Brain pericyte (primary cell): Measurements from ENCODE around the gene JAZF1.

ENCODE experiments used
- DNase-seq: peaks from one replicate; pipeline ENCODE4 v3.0.0-alpha.2; 2012; ENCODE audit warnings: low read depth, low spot score

JAZF1 gene

DNA sequence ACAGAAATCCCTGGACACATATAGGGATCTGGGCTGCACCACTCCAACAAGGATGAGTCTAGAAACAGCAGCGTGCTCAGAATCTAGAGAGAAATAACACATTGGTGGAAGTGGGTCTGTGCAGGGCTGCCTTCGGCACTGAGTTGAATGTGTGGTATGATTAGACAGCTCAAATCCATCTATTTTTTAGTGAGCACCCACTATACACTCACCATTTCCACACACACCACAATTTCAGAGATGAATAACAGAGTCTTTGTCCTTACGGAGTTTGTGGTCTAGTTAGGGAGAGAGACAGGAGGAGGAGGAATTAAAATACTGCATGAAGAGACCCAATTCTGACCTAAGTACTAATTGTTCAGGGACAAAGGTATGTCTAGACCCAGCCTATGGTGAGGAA is 44.2 kb downstream of the JAZF1 start:
- no peak for DNase-seq

DNA sequence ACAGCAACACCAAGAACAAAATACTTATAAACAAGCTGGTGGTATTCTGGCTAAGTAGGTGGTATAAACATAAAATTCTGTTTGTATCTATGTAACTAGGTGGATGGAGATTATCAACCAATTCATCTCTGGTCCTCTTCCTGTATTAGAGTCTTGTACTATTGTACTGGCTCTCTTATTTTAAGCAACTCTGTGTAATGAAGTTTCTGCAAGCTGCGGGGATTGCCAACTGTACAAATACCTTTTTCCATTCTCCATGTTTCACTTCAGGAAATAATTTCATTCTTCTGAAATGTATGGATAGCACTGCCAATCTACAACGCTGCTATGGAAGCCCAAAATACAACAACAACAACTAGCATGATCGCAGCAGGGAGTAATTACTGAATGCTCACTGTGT is 44.8 kb downstream of the JAZF1 start:
- DNase-seq, result no peak

DNA sequence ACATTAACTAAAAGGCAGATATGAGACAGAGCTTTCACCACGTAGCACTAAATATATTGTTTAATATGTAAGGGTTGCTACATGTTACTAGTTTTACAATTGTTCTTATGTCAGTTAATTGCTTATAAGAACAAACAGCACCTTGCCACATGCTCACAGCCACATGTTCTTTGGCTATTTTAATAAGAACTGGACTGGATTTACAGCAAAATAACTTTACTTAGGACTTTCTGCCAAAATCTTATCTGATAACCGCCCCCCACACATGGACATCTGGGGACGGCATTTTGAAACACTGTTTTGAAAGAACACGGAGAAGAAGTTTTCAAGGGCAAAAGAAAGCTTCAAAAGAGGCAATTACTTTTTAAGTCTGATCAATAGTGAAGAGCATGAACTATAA is 45.3 kb downstream of the JAZF1 start:
- DNase-seq, result no peak

DNA sequence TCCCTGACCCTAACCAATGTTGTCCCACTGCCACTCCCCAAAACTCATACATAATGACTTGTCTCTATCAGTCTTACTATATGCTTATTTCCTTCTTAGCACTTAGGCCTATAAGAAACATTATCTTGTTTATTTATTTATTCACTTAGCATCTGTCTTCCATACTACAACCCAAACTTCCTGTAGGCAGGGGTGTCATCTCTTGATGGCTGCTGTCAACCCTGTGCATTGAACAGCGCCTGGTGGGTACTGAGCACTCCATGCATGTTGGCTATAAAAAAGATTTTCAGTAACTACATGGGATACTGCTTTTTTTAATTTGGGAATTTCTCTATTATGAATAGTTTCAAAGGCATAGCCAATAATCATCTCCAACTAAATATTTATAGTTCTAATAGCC is 46.7 kb downstream of the JAZF1 start:
- DNase-seq, result no peak

DNA sequence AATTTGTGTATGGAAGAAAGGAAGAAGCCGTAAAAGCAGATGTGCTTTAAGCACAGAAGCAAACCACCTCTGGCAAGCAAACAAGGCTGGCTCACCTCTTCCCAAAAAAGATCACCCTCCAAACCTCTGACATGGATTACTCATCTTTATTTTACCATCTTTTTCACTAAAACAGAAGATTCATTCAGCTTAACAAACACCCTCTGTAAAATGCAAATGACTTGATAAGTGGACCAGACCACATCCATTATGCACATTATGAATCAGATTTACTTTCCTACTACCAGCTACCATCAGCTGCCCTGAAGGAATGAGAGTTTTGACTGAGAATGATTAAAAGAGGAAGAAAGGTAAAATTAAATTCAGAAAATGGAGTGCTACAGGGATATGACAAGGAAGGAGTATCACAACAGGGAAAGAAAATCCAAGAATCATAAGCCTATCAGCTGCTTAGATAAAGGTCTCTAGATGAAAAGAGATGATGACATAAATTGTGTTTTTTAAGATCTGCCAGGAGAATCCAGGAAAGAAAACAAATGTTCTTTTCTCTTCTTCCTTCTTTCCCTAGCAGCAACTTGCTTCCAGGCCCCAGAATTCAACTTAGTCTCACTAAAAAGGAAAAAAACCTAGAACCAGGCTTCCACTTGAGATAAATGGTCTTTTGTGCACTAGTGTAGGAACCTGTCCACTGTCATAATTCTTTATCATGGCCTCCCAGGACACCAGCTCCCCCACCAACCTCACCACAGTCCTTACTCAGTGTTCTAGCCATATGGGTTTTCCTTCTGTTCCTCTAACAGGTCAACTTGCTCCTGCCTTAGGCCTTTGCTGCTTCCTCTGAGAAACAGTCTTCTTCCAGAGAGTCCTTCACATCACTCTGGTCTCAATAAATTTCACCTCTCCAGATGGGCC is 47.4 kb downstream of the JAZF1 start:
- no peak for DNase-seq

GRCh38 chr7:28130277-28130676 is 50.3 kb downstream of the JAZF1 start:
- no peak for DNase-seq

DNA sequence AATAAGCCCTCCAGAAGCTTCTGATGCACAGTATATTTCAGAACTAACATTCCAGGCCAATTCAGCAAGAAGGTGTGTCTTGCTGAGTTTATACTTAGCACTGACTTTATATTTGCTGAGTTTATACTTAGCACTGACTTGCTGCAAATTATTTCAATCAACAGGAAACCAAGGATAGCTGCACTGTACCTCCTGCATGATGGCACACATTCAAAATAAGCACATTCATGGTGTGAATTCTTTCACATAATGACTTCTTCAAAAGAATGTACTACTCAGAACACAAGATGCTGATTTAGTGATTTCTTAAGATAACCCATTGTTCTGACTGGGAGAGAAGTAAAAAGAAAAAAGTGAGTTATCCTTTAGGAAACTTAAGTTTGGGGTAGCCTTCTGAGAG is 52.0 kb downstream of the JAZF1 start:
- no peak for DNase-seq

- no peak for DNase-seq
These were observed 54.1 kb downstream of the JAZF1 start for GRCh38 chr7:28126410-28127041.

DNA sequence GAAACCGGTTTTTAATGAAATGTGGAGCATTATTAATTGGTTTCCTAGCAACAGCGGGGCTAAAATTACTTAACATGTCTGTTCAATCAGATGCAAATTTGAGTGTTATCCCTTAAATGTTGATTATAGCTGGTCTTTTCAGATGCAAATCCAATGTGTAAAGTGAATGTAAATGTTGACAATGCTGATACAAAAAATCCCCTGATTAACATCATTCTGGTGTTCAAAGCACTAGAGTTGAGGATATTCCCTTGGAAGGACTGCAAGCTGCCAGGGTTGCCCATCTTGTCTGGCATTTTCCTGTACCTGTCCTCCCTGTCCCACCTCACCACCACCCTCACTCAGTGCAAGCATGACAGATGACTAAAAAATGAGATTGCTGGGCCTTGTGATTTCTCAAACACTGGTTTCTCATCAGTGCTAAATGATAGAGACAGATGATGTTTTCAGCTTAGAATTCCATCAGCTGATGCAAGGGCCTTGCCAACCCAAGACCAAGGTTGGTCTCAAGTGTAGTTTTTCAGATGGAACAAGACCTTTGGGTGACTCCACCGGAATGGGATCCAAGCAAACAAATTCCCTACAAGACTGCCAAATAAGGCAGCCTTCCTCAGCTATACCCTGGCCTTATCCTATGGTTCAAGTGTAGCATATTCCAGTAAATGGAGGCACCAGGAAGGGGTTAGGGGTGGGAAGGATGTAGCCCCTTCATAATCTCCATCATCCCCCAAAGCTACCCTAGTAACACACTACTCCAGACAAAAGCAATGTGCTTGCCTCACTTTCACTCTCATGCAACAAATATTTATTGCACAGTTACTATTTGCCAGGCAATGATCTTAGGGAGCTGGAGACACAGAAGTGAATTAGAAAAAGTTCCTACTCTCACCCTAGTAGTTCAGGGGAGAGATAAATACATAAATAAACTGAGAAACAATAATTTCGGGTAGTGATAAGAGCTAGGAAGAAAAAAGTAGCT is 54.9 kb downstream of the JAZF1 start:
- no peak for DNase-seq

DNA sequence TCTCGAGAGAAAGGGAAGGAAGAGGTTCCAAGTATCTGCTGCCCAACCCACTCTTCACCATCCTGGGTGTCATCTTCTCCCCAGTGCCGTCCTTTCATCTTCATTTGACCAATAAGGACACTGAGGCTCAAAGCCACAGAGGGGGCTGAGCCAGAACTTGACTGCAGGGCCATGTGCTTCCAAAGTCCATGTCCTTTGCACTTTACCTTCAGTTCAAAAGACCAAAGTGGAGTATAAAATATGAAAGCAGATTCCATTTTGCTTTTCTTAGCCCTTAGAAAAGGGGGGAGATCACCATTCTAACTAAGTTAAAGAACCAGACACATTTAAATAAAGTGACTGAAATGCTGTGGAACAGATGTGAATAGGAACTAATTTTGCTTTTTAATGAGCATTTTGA is 56.2 kb downstream of the JAZF1 start:
- DNase-seq, result no peak

- no peak for DNase-seq
These were observed 56.8 kb downstream of the JAZF1 start for GRCh38 chr7:28123752-28124151.

DNA sequence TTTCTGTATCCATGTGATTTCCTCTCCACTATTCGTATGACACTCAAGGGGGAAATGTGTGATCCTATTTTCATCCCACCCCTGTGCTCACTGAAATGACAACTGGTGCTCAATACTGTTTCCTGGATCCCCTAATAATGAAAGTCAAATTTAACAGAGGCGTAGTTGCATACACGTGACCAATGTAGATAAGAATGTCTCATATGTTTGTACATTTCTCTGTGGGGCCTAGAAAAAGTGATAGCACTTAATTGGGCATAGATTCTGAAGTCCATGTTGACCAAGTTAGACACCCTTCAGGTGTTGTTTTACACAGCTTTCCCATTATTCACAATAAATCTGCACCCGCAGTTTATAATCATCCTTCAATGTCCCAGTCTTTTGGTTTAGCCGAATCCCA is 59.1 kb downstream of the JAZF1 start:
- no peak for DNase-seq

GRCh38 chr7:28116041-28116440 is 64.6 kb downstream of the JAZF1 start:
- DNase-seq, result no peak

DNA sequence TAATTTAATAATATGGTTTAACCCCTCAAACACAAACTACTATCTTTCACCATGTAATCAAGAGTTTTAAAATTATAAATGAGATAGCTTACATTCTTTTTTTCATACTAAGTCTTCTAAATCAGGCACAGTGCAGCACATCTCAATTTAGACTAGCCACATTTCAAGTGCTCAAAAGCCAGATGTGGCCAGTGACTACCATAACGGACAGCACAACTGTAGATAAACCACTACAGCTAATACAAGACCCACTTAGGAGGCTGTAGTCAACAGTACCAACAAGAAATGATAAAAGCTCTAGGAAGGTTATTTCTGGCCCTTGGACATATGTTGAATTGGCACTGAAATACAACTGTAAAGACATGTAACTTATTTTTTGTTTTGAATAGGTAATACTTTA is 65.3 kb downstream of the JAZF1 start:
- no peak for DNase-seq

- no peak for DNase-seq
These were observed 66.5 kb downstream of the JAZF1 start for GRCh38 chr7:28114056-28114455.

DNA sequence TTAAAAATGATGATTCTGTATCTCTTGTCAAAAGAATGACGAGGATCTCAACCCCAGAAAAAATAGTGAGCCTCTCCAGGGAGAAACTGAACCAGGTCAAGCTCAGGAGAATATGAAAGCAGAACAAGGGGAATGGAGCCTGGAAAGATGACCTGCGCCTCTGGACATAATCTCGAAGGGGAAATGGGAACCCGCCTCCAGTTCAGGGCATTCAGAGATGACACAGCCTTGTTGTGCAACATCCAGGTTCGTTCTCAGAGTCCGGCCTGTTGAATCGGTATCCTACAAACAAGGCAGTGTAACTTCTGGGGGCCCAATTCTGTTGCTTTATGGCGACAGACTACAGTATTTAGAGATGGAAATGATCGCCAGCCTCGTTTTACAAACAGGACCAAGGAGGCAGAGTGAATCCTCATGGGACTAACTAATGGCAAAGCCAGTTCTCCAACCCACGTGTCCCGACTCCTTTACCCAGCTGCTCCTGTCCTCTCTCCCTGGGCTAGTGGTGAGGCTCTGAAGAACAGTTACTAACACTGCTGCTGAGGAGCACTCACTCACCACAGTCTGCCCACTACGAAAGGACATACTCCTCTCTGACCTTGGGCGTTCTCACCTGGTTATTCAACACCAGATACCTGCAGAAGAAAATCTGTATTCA is 67.6 kb downstream of the JAZF1 start:
- no peak for DNase-seq

GRCh38 chr7:28112467-28112866 is 68.1 kb downstream of the JAZF1 start:
- DNase-seq, result no peak

DNA sequence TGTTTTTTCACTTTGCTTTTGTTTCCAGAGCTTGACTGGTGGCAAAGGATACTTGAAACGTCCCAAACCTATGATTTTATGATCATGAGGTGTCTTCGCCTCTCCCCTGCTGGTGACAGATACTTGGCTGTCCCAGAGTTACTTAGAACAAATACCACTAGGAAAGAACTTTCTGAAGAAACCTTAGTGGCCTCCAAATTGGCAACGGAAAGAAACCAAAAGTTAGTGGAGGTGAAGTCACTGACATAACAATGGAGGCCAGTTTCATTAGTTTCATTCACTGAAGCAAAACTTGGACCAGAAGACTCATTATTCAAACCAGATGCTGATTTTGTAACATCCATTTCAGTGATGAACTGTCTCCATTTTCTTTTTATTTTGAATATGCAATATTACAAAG is 68.6 kb downstream of the JAZF1 start:
- no peak for DNase-seq

GRCh38 chr7:28110427-28111012 is 70.1 kb downstream of the JAZF1 start:
- no peak for DNase-seq

- no peak for DNase-seq
These were observed 71.8 kb downstream of the JAZF1 start for GRCh38 chr7:28108747-28109146.

- DNase-seq, result no peak
These were observed 72.6 kb downstream of the JAZF1 start for GRCh38 chr7:28107960-28108359.
